ENCODE measurements around the gene SEPTIN8.

DNA sequence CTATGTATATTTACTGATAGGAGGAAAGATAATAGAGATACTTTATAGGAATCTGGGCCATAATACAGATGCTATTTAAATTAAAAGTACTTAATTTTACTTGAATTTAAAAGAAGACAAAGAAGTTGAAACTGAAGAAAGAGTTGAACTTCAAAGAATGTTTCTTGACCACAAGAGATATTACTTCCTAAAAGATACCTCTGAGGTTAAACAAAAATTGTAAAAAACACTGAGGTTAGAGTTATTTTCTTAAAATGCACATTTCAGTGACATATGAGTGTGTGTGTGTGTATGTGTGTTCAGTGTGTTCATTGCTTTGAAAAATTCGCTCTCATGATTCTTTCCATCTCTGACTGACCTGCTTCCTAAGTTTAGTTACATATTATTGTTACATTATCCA is 3.5 kb upstream of the SEPTIN8 start:
- TF ChIP-seq, protein P1, sequence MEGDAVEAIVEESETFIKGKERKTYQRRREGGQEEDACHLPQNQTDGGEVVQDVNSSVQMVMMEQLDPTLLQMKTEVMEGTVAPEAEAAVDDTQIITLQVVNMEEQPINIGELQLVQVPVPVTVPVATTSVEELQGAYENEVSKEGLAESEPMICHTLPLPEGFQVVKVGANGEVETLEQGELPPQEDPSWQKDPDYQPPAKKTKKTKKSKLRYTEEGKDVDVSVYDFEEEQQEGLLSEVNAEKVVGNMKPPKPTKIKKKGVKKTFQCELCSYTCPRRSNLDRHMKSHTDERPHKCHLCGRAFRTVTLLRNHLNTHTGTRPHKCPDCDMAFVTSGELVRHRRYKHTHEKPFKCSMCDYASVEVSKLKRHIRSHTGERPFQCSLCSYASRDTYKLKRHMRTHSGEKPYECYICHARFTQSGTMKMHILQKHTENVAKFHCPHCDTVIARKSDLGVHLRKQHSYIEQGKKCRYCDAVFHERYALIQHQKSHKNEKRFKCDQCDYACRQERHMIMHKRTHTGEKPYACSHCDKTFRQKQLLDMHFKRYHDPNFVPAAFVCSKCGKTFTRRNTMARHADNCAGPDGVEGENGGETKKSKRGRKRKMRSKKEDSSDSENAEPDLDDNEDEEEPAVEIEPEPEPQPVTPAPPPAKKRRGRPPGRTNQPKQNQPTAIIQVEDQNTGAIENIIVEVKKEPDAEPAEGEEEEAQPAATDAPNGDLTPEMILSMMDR (IDR thresholded peaks at IDR 0.05; ENCODE audit: insufficient read depth, low read length, poor library complexity, severe bottlenecking) = no peak
- no peak for TF ChIP-seq EZH2phosphoT487 (conservative IDR thresholded peaks at IDR 0.05; ENCODE audit: low read length)
